Adrenal gland (tissue), 12 donors: Measurements from ENCODE around the gene TPRN. TPM values are rescaled to one million over a fixed set of nuclear protein-coding genes. Genes with fewer than 3 reads are reported as not detected.

ENCODE experiments used
- DNase-seq, 7 donors: peaks; one replicate each; pipeline ENCODE4 v3.0.0-alpha.2; 2019 to 2020
- H3K27ac ChIP-seq, 5 donors: fragments of 200-600 bp; sonication (generic) in 4 of 5; 1 replicate in 3 of 5; 2 replicates in 2 of 5; pipeline versions ENCODE4 v1.5.1 to v1.8.0; 2016 to 2020; ENCODE audit warnings: mild to moderate bottlenecking in 1 of 5
- H3K27me3 ChIP-seq: fragments of 200-600 bp; 2 replicates; pipeline ENCODE4 v1.8.0; 2021
- H3K36me3 ChIP-seq, 2 donors: fragments of 200-600 bp; replicated peaks in 1 of 2; 1 replicate in 1 of 2; 2 replicates in 1 of 2; pipeline versions ENCODE4 v1.5.1 to v1.8.0; 2018 to 2022
- H3K4me1 ChIP-seq, 2 donors: fragments of 200-600 bp; replicated peaks in 1 of 2; 1 replicate in 1 of 2; 2 replicates in 1 of 2; pipeline versions ENCODE4 v1.5.1 to v1.8.0; 2018 to 2021
- H3K4me3 ChIP-seq, 4 donors: fragments of 200-600 bp; sonication (generic) in 3 of 4; one replicate each; pipeline ENCODE4 v1.5.1; 2016 to 2018
- H3K9me3 ChIP-seq, 3 donors: fragments of 200-600 bp; sonication (generic) in 1 of 3; replicated peaks in 1 of 3; 1 replicate in 2 of 3; 2 replicates in 1 of 3; pipeline versions ENCODE4 v1.5.1 to v1.8.0; 2016 to 2021
- POLR2A ChIP-seq, 2 donors: fragments of 450-650 bp; IDR thresholded peaks; one replicate each; pipeline ENCODE4 v1.6.1; 2017; ENCODE audit warnings: antibody characterized with exemption in 2 of 2, mild to moderate bottlenecking in 2 of 2, moderate library complexity in 1 of 2
- WGBS, 4 donors: extraction: QIAGEN DNeasy Blood & Tissue Kit in 2 of 4; methylation state at CpG; one replicate each; pipeline versions ENCODE4 v1.1.5 to v1.1.7; 2013 to 2017; 5-methylcytosine and 5-hydroxymethylcytosine counted together
- intact Hi-C, 2 donors: fragments of 100-400 bp; cut with DNase I; formaldehyde crosslinking; loops; one replicate each; pipeline versions ENCODE4 v1.14.1 to v1.15.0; 2022 to 2023
- microRNA-seq, 3 donors: library from miRNA; unstranded; fragments of <30 nt; microRNA quantifications; one replicate each; pipeline ENCODE4, GENCODE V29; 2017 to 2020
- polyA plus RNA-seq, 3 donors: library from polyadenylated mRNA; stranded (reverse); fragments of 200-250 nt in 2 of 3; fragments of 350-450 nt in 1 of 3; fragmentation: Illumina TruSeq in 1 of 3; extraction: RNeasy Lipid Tissue Mini Kit (QIAGEN cat#74804) in 1 of 3; gene quantifications; one replicate each; pipeline ENCODE4 v1.2.3, GENCODE V29; 2013 to 2014
- small RNA-seq, 2 donors: library from RNA; depleted of rRNA; stranded (forward); fragments of <200 nt; gene quantifications; one replicate each; pipeline ENCODE3, GENCODE V24; 2016
- total RNA-seq, 9 donors: library from RNA; depleted of rRNA in 4 of 9; stranded (reverse); fragments of >200 nt in 4 of 9; fragments of 120-200 nt in 1 of 9; fragmentation: NEBNext Ultra II Directional in 1 of 9; extraction: Animal tissue kit (Norgen Biotek cat#: 25700) in 1 of 9; gene quantifications; one replicate each; pipeline versions ENCODE4 v1.1.0 to v1.2.4, GENCODE V29; 2013 to 2023
- TF ChIP-seq, protein P1 (sequence below), 6 experiments: fragments of 450-650 bp in 4 of 6; fragments of 200-600 bp in 2 of 6; sonication (generic) in 1 of 6; IDR thresholded peaks; 1 replicate in 5 of 6; 2 replicates in 1 of 6; pipeline versions ENCODE4 v1.5.1 to v1.8.0; 2016 to 2021; ENCODE audit warnings: antibody characterized with exemption in 6 of 6, mild to moderate bottlenecking in 2 of 6, moderate library complexity in 1 of 6
- donor health status: healthy with polysubstance abuse.
- donor health status: Bipolar disorder and iron deficiency.
- donor health status: DM: yes; HTN: yes; CAD: no.
- donor health status: DM: no; HTN: no; CAD: no.
- donor health status: DM: no; HTN: no; CAD: no.
- donor health status: DM: yes; HTN: yes; CAD: no.

TPRN gene
- total and polyA plus RNA-seq, 12 donors: 1.4 to 23.5 (median 8.5) TPM

DNA sequence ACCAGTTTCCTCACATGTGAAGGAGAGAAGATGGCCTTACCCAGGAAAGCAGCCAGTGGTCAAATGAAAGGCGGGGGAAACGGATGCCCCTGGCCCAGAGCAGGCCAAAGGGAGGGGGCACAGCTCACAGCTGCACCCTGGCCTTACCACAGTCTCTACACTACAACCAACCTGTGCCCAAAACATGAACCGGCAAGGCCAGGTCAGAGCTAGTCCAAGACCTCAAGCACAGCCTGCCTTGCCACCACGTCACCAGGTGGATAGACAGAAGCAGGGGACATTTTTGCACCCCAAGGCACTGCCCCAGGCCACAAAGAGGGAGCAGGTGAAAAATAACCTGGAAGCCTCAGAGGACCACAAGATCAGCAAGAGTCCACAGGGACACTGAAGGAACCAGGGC is 57.1 kb downstream of the TPRN start:
- peaks cover 63% of the 10 kb centered on the region for H3K27me3 ChIP-seq
- TF ChIP-seq, protein P1, sequence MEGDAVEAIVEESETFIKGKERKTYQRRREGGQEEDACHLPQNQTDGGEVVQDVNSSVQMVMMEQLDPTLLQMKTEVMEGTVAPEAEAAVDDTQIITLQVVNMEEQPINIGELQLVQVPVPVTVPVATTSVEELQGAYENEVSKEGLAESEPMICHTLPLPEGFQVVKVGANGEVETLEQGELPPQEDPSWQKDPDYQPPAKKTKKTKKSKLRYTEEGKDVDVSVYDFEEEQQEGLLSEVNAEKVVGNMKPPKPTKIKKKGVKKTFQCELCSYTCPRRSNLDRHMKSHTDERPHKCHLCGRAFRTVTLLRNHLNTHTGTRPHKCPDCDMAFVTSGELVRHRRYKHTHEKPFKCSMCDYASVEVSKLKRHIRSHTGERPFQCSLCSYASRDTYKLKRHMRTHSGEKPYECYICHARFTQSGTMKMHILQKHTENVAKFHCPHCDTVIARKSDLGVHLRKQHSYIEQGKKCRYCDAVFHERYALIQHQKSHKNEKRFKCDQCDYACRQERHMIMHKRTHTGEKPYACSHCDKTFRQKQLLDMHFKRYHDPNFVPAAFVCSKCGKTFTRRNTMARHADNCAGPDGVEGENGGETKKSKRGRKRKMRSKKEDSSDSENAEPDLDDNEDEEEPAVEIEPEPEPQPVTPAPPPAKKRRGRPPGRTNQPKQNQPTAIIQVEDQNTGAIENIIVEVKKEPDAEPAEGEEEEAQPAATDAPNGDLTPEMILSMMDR (IDR thresholded peaks at IDR 0.05): no peak
- TF ChIP-seq POLR2A (IDR thresholded peaks at IDR 0.05): no peak
- no peak overlapping the region for H3K27ac ChIP-seq
- intact Hi-C loops: no loop called here
- H3K4me1 ChIP-seq: peaks cover 0 to 4% of the 10 kb centered on the region in 2 donors
- no peaks in the 10 kb centered on the region for H3K9me3 ChIP-seq
- no peaks in the 10 kb centered on the region for H3K36me3 ChIP-seq
- no peak for DNase-seq
- 46 to 59% (median 52%) methylated on average over 3 to 4 of the region's 4 CpGs for WGBS, 4 donors
- no peak overlapping the region for H3K4me3 ChIP-seq

DNA sequence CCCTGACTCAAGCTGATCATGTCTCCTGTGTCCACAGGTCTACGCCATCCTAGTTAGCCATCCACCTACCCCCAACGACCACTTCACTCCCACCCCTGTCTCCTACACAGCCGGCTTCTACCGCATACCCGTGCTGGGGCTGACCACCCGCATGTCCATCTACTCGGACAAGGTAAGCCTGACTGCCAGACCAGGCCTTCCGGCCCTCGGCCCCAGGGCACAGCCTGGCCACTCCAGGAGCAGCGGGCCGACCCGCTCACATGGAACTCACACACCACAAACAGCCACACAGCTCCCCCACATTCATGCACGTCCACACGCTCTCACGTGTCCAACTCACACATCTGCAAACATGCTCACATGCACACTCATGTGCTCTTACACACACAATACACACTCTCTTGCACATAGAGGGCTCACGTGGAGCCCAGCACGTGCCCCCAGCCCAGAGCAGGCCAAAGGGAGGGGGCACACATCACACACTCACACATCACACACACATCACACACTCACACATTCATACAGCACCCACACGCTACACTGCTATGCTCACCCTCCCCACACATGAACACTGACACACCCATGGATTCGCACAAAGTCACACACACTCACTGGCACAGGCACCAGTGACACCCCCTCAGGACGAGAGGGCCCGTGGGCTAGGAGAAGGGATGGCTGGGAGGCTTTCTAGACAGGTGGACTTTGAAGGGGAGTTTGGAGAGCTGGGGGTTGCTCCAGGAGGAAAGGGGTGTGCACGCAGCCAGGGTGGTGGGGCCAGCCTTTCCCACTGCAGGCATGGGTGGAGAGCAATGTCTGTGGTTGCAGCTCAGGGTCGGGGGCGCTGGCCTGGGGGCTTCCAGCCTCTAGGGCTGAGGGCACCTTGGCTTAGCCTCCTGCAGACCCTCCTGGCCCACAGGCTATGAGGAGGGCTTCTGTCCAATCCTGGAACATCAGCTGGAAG is 58.3 kb downstream of the TPRN start:
- WGBS, 4 donors: 63 to 71% (median 65%) methylated on average over 19 to 24 of the region's 24 CpGs
- Histone ChIP-seq H3K27me3 (peaks cover 72% of the 10 kb centered on the region), H3K9me3 (no peaks in the 10 kb centered on the region), H3K4me3 (no peak overlapping the region), H3K4me1 (peaks cover 0 to 4% of the 10 kb centered on the region in 2 donors), H3K36me3 (no peaks in the 10 kb centered on the region), H3K27ac (no peak overlapping the region)
- DNase-seq: no peak
- TF ChIP-seq, protein P1 (IDR thresholded peaks at IDR 0.05): no peak
- no peak for TF ChIP-seq POLR2A (IDR thresholded peaks at IDR 0.05)
- intact Hi-C loops: no loop called here

Small RNAs within 50 kb of the gene (microRNA-seq; reads per million reads assigned to microRNA genes)
- 0 reads per million in 3 donors for gene MIR3621

Small RNAs within 50 kb of the gene (small RNA-seq; reads per million reads assigned to genes)
- gene MIR3621: 0 reads per million in 2 donors

Other genes starting within 250 kb of the TPRN start
Only the 30 nearest of the 32 such genes appear.
- gene PTGDS, start 223.2 kb downstream of the TPRN start, total RNA-seq: 100 to 1,000 TPM in 6 of 9 donors, 10 to 100 TPM in 2, 1 to 10 TPM in 1; 1.1 to 607 (median 197) TPM
- 100 to 1,000 TPM in 2 of 3 donors, 10 to 100 TPM in 1; 23.8 to 812 (median 672) TPM for gene PTGDS, start 223.2 kb downstream of the TPRN start, polyA plus RNA-seq
- gene LCNL1, start 217.7 kb downstream of the TPRN start, total RNA-seq: 1 to 10 TPM in 3 of 9 donors, under 1 TPM in 4, not detected in 2; 0.06 to 2.8 (median 0.41) TPM
- 10 to 100 TPM in 1 of 3 donors, 1 to 10 TPM in 1, under 1 TPM in 1; 0.26 to 10.5 (median 8.2) TPM for gene LCNL1, start 217.7 kb downstream of the TPRN start, polyA plus RNA-seq
- gene PAXX, start 208.3 kb downstream of the TPRN start, total RNA-seq: 10 to 100 TPM; 20.3 to 44.5 (median 35.5) TPM
- gene PAXX, start 208.3 kb downstream of the TPRN start, polyA plus RNA-seq: 100 to 1,000 TPM in 2 of 3 donors, 1 to 10 TPM in 1; 4.9 to 363 (median 209) TPM
- gene CLIC3, start 204.2 kb downstream of the TPRN start, total RNA-seq: 1 to 10 TPM in 2 of 9 donors, under 1 TPM in 5, not detected in 2; 0.22 to 1.3 (median 0.79) TPM
- gene CLIC3, start 204.2 kb downstream of the TPRN start, polyA plus RNA-seq: 1 to 10 TPM in 2 of 3 donors, not detected in 1; 3.8 to 6.4 TPM
- 10 to 100 TPM in 8 of 9 donors, 1 to 10 TPM in 1; 2.9 to 54.4 (median 29.3) TPM for gene ABCA2, start 172.5 kb downstream of the TPRN start, total RNA-seq
- 100 to 1,000 TPM in 1 of 3 donors, 10 to 100 TPM in 2; 13.6 to 150 (median 69.8) TPM for gene ABCA2, start 172.5 kb downstream of the TPRN start, polyA plus RNA-seq
- under 1 TPM in 5 of 9 donors, not detected in 4; 0.11 to 0.69 (median 0.21) TPM for gene FUT7, start 168.7 kb downstream of the TPRN start, total RNA-seq
- under 1 TPM in 2 of 3 donors, not detected in 1; 0.16 to 0.17 TPM for gene FUT7, start 168.7 kb downstream of the TPRN start, polyA plus RNA-seq
- gene NPDC1, start 154.6 kb downstream of the TPRN start, total RNA-seq: 10 to 100 TPM in 8 of 9 donors, 1 to 10 TPM in 1; 9.4 to 77.1 (median 41.2) TPM
- 100 to 1,000 TPM in 2 of 3 donors, 1 to 10 TPM in 1; 5.1 to 311 (median 194) TPM for gene NPDC1, start 154.6 kb downstream of the TPRN start, polyA plus RNA-seq
- under 1 TPM in 4 of 9 donors, not detected in 5; 0.28 to 0.53 (median 0.36) TPM for gene ENTPD2, start 146.7 kb downstream of the TPRN start, total RNA-seq
- gene ENTPD2, start 146.7 kb downstream of the TPRN start, polyA plus RNA-seq: 1 to 10 TPM in 2 of 3 donors, not detected in 1; 1.6 to 1.7 TPM
- 1 to 10 TPM in 2 of 9 donors, under 1 TPM in 7; 0.24 to 1.7 (median 0.79) TPM for gene SAPCD2, start 130.2 kb downstream of the TPRN start, total RNA-seq
- under 1 TPM; 0.07 to 0.56 (median 0.17) TPM for gene SAPCD2, start 130.2 kb downstream of the TPRN start, polyA plus RNA-seq
- gene UAP1L1, start 123.2 kb downstream of the TPRN start, total RNA-seq: 10 to 100 TPM in 8 of 9 donors, under 1 TPM in 1; 0.28 to 68.7 (median 14.4) TPM
- 10 to 100 TPM in 2 of 3 donors, 1 to 10 TPM in 1; 3.6 to 61.1 (median 15.9) TPM for gene UAP1L1, start 123.2 kb downstream of the TPRN start, polyA plus RNA-seq
- 100 to 1,000 TPM in 1 of 9 donors, 10 to 100 TPM in 8; 44.5 to 102 (median 63.0) TPM for gene MAN1B1, start 113.8 kb downstream of the TPRN start, total RNA-seq
- gene MAN1B1, start 113.8 kb downstream of the TPRN start, polyA plus RNA-seq: 100 to 1,000 TPM in 1 of 3 donors, 10 to 100 TPM in 2; 44.4 to 138 (median 87.6) TPM
- gene DPP7, start 86.0 kb downstream of the TPRN start, total RNA-seq: 100 to 1,000 TPM; 117 to 387 (median 234) TPM
- 1,000 to 10,000 TPM in 2 of 3 donors, 10 to 100 TPM in 1; 52.6 to 1,938 (median 1,109) TPM for gene DPP7, start 86.0 kb downstream of the TPRN start, polyA plus RNA-seq
- under 1 TPM in 4 of 9 donors, not detected in 5; 0.04 to 0.28 (median 0.08) TPM for gene GRIN1, start 61.6 kb downstream of the TPRN start, total RNA-seq
- gene GRIN1, start 61.6 kb downstream of the TPRN start, polyA plus RNA-seq: under 1 TPM; 0.04 to 0.16 (median 0.10) TPM
- not detected for gene LRRC26, start 30.7 kb downstream of the TPRN start, total RNA-seq
- not detected for gene LRRC26, start 30.7 kb downstream of the TPRN start, polyA plus RNA-seq
- not detected for gene TMEM210, start 28.7 kb downstream of the TPRN start, total RNA-seq
- gene TMEM210, start 28.7 kb downstream of the TPRN start, polyA plus RNA-seq: not detected
- 10 to 100 TPM; 18.1 to 72.1 (median 25.6) TPM for gene ANAPC2, start 12.2 kb downstream of the TPRN start, total RNA-seq
- gene ANAPC2, start 12.2 kb downstream of the TPRN start, polyA plus RNA-seq: 100 to 1,000 TPM in 1 of 3 donors, 10 to 100 TPM in 1, 1 to 10 TPM in 1; 7.1 to 162 (median 89.7) TPM
- gene SSNA1, start 12.1 kb downstream of the TPRN start, total RNA-seq: 10 to 100 TPM; 50.0 to 98.1 (median 65.7) TPM
- 100 to 1,000 TPM in 2 of 3 donors, 10 to 100 TPM in 1; 13.2 to 138 (median 127) TPM for gene SSNA1, start 12.1 kb downstream of the TPRN start, polyA plus RNA-seq
- 10 to 100 TPM; 32.7 to 48.4 (median 42.3) TPM for gene TMEM203, start 4.9 kb upstream of the TPRN start, total RNA-seq
- 10 to 100 TPM; 21.7 to 30.2 (median 28.4) TPM for gene TMEM203, start 4.9 kb upstream of the TPRN start, polyA plus RNA-seq
- gene NDOR1, start 5.0 kb upstream of the TPRN start, total RNA-seq: 10 to 100 TPM in 7 of 9 donors, 1 to 10 TPM in 2; 4.5 to 21.4 (median 13.5) TPM
- gene NDOR1, start 5.0 kb upstream of the TPRN start, polyA plus RNA-seq: 10 to 100 TPM in 2 of 3 donors, 1 to 10 TPM in 1; 1.6 to 36.4 (median 14.9) TPM
- 10 to 100 TPM in 4 of 9 donors, 1 to 10 TPM in 5; 1.1 to 33.8 (median 8.9) TPM for gene RNF208, start 21.5 kb upstream of the TPRN start, total RNA-seq
- gene RNF208, start 21.5 kb upstream of the TPRN start, polyA plus RNA-seq: 10 to 100 TPM in 2 of 3 donors, 1 to 10 TPM in 1; 1.2 to 90.5 (median 36.5) TPM
- gene CYSRT1, start 24.4 kb upstream of the TPRN start, total RNA-seq: 1 to 10 TPM in 6 of 9 donors, under 1 TPM in 3; 0.56 to 4.6 (median 1.2) TPM
- gene CYSRT1, start 24.4 kb upstream of the TPRN start, polyA plus RNA-seq: 1 to 10 TPM in 2 of 3 donors, not detected in 1; 2.5 to 3.4 TPM
- under 1 TPM in 1 of 9 donors, not detected in 8; 0.06 TPM for gene RNF224, start 26.8 kb upstream of the TPRN start, total RNA-seq
- not detected for gene RNF224, start 26.8 kb upstream of the TPRN start, polyA plus RNA-seq
- not detected for gene SLC34A3, start 30.2 kb upstream of the TPRN start, total RNA-seq
- not detected for gene SLC34A3, start 30.2 kb upstream of the TPRN start, polyA plus RNA-seq
- 100 to 1,000 TPM in 7 of 9 donors, 10 to 100 TPM in 2; 69.9 to 362 (median 144) TPM for gene TUBB4B, start 40.5 kb upstream of the TPRN start, total RNA-seq
- gene TUBB4B, start 40.5 kb upstream of the TPRN start, polyA plus RNA-seq: 100 to 1,000 TPM; 105 to 211 (median 200) TPM
- 1 to 10 TPM in 1 of 9 donors, under 1 TPM in 1, not detected in 7; 0.25 to 3.1 TPM for gene STPG3, start 50.5 kb upstream of the TPRN start, total RNA-seq
- under 1 TPM in 1 of 3 donors, not detected in 2; 0.32 TPM for gene STPG3, start 50.5 kb upstream of the TPRN start, polyA plus RNA-seq
- 10 to 100 TPM; 20.6 to 56.3 (median 38.5) TPM for gene NELFB, start 54.6 kb upstream of the TPRN start, total RNA-seq
- gene NELFB, start 54.6 kb upstream of the TPRN start, polyA plus RNA-seq: 10 to 100 TPM; 10.9 to 48.3 (median 19.6) TPM
- gene TOR4A, start 77.0 kb upstream of the TPRN start, total RNA-seq: 10 to 100 TPM in 5 of 9 donors, 1 to 10 TPM in 4; 1.1 to 21.5 (median 11.9) TPM
- 1 to 10 TPM in 2 of 3 donors, under 1 TPM in 1; 0.49 to 1.4 (median 1.3) TPM for gene TOR4A, start 77.0 kb upstream of the TPRN start, polyA plus RNA-seq
- 10 to 100 TPM in 1 of 9 donors, 1 to 10 TPM in 8; 1.1 to 11.2 (median 3.5) TPM for gene NRARP, start 101.5 kb upstream of the TPRN start, total RNA-seq
- 1 to 10 TPM in 2 of 3 donors, under 1 TPM in 1; 0.59 to 1.4 (median 1.1) TPM for gene NRARP, start 101.5 kb upstream of the TPRN start, polyA plus RNA-seq
- 10 to 100 TPM in 7 of 9 donors, 1 to 10 TPM in 2; 8.5 to 38.6 (median 20.3) TPM for gene EXD3, start 222.4 kb upstream of the TPRN start, total RNA-seq
- 100 to 1,000 TPM in 1 of 3 donors, 10 to 100 TPM in 1, 1 to 10 TPM in 1; 1.2 to 111 (median 41.0) TPM for gene EXD3, start 222.4 kb upstream of the TPRN start, polyA plus RNA-seq
- gene NOXA1, start 222.7 kb upstream of the TPRN start, total RNA-seq: 10 to 100 TPM in 2 of 9 donors, 1 to 10 TPM in 7; 2.9 to 12.6 (median 9.1) TPM
- gene NOXA1, start 222.7 kb upstream of the TPRN start, polyA plus RNA-seq: 10 to 100 TPM in 2 of 3 donors, not detected in 1; 23.5 to 50.7 TPM